Measurements from ENCODE around the gene TNF.

Gene TNF

DNA sequence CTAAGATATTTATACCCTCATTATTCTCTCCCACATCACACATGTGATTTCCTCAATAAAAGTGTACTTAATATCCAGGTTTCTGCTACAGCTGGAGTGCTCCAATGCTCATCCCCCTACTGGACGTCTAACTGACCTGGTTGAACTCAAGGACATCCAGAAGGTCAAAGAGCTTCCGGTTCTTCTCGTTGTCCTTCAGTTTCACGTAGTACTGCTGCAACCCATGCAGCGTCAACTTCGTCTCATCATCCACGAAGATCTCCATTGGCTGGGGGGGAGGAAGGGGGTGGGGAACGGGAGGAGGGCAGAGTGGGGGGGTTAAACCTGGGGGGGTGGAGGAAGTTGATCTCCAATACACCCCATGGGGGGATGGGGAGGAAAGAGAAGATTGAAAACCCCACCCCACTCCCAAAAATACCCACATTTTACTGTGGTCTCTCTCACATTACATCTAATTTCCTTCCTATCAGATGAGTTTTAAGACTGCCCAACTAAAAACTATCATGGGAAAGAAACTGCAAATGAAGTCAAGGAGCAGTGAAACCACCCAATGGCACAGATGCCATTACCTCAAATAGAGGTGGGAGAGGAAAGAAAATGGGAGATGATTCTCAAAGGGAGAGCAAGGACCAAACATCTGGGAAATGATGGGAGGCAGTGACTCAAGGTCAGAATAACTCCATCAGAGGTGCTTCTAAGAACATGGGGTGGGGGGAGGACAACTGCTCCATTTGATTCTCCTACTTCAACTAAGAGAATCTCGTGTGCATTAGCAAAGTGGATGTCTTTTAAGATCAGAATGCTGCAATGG, 42.5 kb upstream of the TNF start:
- FAIRE-seq (no peak), DNase-seq (ENCODE audit: insufficient read length, low spot score) (no peak)
- no peak for TF ChIP-seq PAX5 (IDR thresholded peaks at IDR 0.05; ENCODE audit: insufficient read depth, low read length, severe bottlenecking)
- TF ChIP-seq POLR2AphosphoS5 (IDR thresholded peaks at IDR 0.05; ENCODE audit: low read depth, low read length), result peak; percentile 9; the same call in 1 of the 2 replicates
- no peak for TF ChIP-seq SPI1 (IDR thresholded peaks at IDR 0.05; ENCODE audit: low read depth, low read length)
- TF ChIP-seq POU2F2 (IDR thresholded peaks at IDR 0.05; ENCODE audit: low read depth, low read length), result no peak
- TF ChIP-seq TAF1 (IDR thresholded peaks at IDR 0.05; ENCODE audit: low read depth, low read length), result no peak
- TF ChIP-seq POLR2A (IDR thresholded peaks at IDR 0.05; ENCODE audit: low read depth, low read length), result peak; percentile 26

DNA sequence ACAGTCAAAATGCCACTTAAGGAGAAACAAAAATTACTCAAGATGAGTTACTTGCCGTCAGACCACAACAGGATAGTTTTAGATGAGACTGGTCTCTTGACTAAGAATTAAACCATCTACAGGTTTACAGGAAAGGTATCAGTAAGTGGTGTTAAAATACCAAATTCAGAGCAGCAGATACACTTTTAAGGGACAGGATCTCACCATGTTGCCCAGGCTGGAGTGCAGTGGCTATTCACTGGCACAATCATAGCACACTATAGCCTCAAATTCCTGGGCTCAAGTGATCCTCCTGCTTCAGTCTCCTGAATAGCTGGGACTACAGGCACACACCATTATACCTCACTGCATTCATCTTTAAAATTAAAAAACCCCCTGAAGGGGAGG, 41.9 kb upstream of the TNF start:
- DNase-seq (ENCODE audit: insufficient read length, low spot score), result no peak
- TF ChIP-seq POU2F2 (IDR thresholded peaks at IDR 0.05; ENCODE audit: low read depth, low read length) (no peak), SPI1 (IDR thresholded peaks at IDR 0.05; ENCODE audit: low read depth, low read length) (no peak), POLR2AphosphoS5 (IDR thresholded peaks at IDR 0.05; ENCODE audit: low read depth, low read length) (no peak), PAX5 (IDR thresholded peaks at IDR 0.05; ENCODE audit: insufficient read depth, low read length, severe bottlenecking) (no peak), TAF1 (IDR thresholded peaks at IDR 0.05; ENCODE audit: low read depth, low read length) (no peak), POLR2A (IDR thresholded peaks at IDR 0.05; ENCODE audit: low read depth, low read length) (no peak)
- FAIRE-seq, result no peak

DNA sequence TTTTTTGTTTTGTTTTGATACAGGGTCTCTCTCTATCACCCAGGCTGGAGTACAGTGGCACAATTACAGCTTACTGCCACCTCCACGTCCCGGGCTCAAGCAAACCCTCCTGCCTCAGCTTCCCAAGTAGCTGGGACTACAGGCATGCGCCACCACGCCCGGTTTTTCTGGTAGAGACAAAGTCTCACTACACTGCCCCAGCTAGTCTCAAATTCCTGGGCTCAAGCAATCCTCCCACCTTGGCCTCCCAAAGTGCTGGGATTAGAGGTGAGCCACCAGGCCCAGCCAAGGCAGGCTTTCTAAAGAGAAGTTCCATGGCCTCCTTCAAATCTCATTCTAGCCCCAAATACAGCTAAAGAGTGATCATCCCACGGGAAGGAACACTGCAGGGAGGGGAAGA, 41.4 kb upstream of the TNF start:
- no peak for DNase-seq (ENCODE audit: insufficient read length, low spot score)
- peak; percentile 29; the same call in 1 of the 2 replicates for TF ChIP-seq POLR2A (IDR thresholded peaks at IDR 0.05; ENCODE audit: low read depth, low read length)
- TF ChIP-seq POLR2AphosphoS5 (IDR thresholded peaks at IDR 0.05; ENCODE audit: low read depth, low read length), result 0 out of 2 replicates have a peak, but pooled peaks have one; percentile 38
- no peak for TF ChIP-seq SPI1 (IDR thresholded peaks at IDR 0.05; ENCODE audit: low read depth, low read length)
- TF ChIP-seq PAX5 (IDR thresholded peaks at IDR 0.05; ENCODE audit: insufficient read depth, low read length, severe bottlenecking), result no peak
- no peak for FAIRE-seq

DNA sequence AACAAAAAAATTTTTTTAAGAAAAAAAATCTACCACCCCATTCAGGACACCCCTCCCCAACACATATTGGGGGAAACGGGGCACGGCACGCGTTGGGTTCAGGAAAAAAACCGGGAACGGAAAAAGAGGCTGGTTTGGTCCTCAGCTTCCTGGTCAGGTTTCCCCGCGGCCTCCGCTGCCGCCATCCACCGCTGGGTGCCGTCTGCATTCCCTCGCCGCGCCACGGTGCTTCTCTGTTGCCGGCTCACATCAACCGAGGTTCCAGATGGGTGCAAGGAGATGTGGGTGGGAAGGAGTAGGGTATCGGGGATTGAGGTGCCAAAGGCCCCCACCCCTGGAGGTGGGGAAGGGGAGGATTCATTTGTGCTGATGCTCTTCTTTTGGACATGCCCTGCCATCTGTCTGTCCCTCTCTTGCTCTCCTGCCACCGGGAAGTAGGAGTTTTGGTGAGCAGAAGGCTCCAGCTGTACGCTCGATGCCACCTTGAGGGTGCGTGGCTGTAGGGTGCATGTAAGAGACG, 40.8 kb upstream of the TNF start:
- FAIRE-seq (no peak), DNase-seq (ENCODE audit: insufficient read length, low spot score) (no peak)
- no peak for TF ChIP-seq PAX5 (IDR thresholded peaks at IDR 0.05; ENCODE audit: insufficient read depth, low read length, severe bottlenecking)
- no peak for TF ChIP-seq POLR2AphosphoS5 (IDR thresholded peaks at IDR 0.05; ENCODE audit: low read depth, low read length)
- no peak for TF ChIP-seq POU2F2 (IDR thresholded peaks at IDR 0.05; ENCODE audit: low read depth, low read length)
- TF ChIP-seq POLR2A (IDR thresholded peaks at IDR 0.05; ENCODE audit: low read depth, low read length), result no peak
- TF ChIP-seq SPI1 (IDR thresholded peaks at IDR 0.05; ENCODE audit: low read depth, low read length), result no peak
- no peak for TF ChIP-seq TAF1 (IDR thresholded peaks at IDR 0.05; ENCODE audit: low read depth, low read length)

DNA sequence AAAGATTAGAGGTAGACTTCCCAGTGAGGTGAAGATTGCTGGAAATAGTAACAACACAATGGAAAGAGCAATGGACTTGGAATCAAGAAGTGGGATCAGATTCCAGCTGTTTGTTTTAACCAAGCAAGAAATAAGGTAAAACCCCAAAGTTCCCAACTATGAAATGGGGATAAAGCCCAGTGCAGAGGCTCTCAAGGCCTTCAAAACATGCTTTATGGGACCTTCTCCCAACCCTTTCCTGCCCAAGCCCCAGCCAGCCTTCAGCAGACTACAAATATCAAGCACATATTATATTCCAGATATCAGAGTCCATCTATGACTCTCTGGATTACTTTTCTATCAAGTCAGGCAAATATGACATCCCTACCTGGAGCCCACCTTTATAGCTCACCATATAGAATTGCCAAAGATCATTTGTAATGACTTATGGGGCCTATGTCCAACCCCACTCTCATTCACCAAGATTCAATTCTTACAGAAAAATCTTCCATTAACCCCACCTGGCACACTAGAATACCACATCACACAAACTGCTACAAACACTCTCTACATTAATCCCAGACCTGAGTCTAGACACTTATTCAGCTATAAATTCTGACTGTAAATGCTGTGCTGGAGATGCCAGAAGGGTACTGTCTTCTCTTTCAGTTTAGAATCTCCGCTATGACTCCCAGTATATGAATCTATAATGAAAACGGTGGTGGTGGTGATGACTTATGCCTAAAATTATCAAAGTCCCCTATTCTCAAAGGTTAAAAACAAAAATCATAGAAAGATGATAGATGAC, 39.6 kb upstream of the TNF start:
- TF ChIP-seq POLR2AphosphoS5 (IDR thresholded peaks at IDR 0.05; ENCODE audit: low read depth, low read length) (no peak), SPI1 (IDR thresholded peaks at IDR 0.05; ENCODE audit: low read depth, low read length) (no peak), POU2F2 (IDR thresholded peaks at IDR 0.05; ENCODE audit: low read depth, low read length) (no peak), TAF1 (IDR thresholded peaks at IDR 0.05; ENCODE audit: low read depth, low read length) (no peak), POLR2A (IDR thresholded peaks at IDR 0.05; ENCODE audit: low read depth, low read length) (no peak; the same call in 1 of the 2 replicates), PAX5 (IDR thresholded peaks at IDR 0.05; ENCODE audit: insufficient read depth, low read length, severe bottlenecking) (no peak)
- FAIRE-seq (no peak), DNase-seq (ENCODE audit: insufficient read length, low spot score) (no peak)

DNA sequence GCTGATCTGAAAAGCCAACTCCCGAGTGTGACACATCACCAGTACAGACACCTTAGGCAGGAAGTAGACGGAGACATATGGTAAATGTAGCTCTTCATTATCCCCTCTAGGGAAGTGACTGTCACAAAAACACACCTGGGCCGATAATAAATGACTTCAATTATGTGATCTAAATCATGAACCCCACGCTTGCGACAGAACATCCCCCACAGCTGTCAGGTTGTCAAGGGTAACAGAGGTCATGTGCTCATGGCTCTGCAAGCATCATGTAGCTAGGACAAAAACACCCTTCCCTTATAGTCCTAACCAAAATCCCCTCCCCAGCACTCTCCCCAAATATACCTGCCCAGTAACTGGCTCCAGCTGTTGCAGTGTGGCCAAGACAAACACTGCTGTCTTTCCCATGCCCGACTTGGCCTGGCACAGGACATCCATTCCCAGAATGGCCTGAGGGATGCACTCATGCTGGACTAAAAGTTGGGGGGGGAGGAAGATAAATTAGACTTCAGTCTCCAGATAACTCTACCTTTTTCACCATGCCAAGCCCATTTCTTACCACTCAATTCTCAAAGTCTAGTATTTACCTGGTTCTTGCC, 36.5 kb upstream of the TNF start:
- FAIRE-seq (no peak), DNase-seq (ENCODE audit: insufficient read length, low spot score) (no peak)
- TF ChIP-seq POLR2AphosphoS5 (IDR thresholded peaks at IDR 0.05; ENCODE audit: low read depth, low read length), result no peak
- no peak; the same call in 1 of the 2 replicates for TF ChIP-seq POU2F2 (IDR thresholded peaks at IDR 0.05; ENCODE audit: low read depth, low read length)
- no peak for TF ChIP-seq POLR2A (IDR thresholded peaks at IDR 0.05; ENCODE audit: low read depth, low read length)
- no peak for TF ChIP-seq TAF1 (IDR thresholded peaks at IDR 0.05; ENCODE audit: low read depth, low read length)
- no peak for TF ChIP-seq SPI1 (IDR thresholded peaks at IDR 0.05; ENCODE audit: low read depth, low read length)

DNA sequence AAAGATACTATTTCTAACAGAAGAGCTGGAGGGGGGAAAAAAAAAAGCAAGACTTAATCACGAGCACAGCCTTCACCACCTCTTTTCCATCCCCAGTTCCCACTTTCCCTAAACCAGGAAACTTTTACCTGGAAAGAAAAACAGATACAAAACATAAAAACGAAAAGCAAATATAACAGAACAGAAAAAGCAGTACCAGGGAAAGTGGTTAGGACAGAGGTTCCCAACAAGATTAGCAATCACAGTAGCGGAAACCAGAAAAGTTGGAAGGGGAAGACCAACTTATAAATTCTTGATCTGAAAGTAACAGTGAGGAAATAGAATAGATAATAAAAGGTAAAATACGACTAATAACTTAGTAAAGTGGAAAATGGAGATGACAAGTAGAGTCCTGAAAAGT, 34.7 kb upstream of the TNF start:
- DNase-seq (ENCODE audit: insufficient read length, low spot score) (no peak), FAIRE-seq (no peak)
- TF ChIP-seq POU2F2 (IDR thresholded peaks at IDR 0.05; ENCODE audit: low read depth, low read length) (no peak), PAX5 (IDR thresholded peaks at IDR 0.05; ENCODE audit: insufficient read depth, low read length, severe bottlenecking) (no peak), POLR2AphosphoS5 (IDR thresholded peaks at IDR 0.05; ENCODE audit: low read depth, low read length) (no peak), POLR2A (IDR thresholded peaks at IDR 0.05; ENCODE audit: low read depth, low read length) (no peak), SPI1 (IDR thresholded peaks at IDR 0.05; ENCODE audit: low read depth, low read length) (no peak), TAF1 (IDR thresholded peaks at IDR 0.05; ENCODE audit: low read depth, low read length) (no peak)

DNA sequence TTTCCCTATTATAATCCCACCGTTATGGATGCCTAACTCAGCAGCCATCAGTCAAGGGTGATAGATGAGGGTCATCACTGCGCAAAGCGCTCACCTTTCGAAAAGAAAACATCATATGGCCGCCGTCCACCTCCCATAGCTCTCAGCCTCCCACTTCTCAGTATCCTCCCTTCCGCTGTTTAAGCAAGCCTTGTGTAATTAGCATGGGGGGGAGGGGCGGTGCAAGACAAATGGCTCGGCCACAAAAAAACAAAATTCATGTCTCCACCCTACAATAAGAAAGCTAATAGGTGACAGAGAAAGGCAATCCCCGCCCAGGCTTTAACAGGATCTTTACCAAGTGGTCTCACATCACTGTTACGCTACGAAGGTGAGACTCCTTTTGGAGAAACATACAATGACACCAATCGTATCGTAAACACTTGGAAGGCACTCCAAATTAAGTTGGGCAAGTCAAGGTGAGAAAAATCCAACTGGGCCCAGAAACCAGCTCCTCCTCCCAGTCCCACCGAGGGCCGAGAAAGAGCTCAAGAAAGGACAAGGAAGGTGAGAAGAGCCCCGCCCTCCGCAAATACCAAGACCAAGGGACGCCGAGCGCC, 34.2 kb upstream of the TNF start:
- no peak for DNase-seq (ENCODE audit: insufficient read length, low spot score)
- TF ChIP-seq PAX5 (IDR thresholded peaks at IDR 0.05; ENCODE audit: insufficient read depth, low read length, severe bottlenecking) (no peak), SPI1 (IDR thresholded peaks at IDR 0.05; ENCODE audit: low read depth, low read length) (no peak), POLR2A (IDR thresholded peaks at IDR 0.05; ENCODE audit: low read depth, low read length) (no peak), TAF1 (IDR thresholded peaks at IDR 0.05; ENCODE audit: low read depth, low read length) (no peak), POU2F2 (IDR thresholded peaks at IDR 0.05; ENCODE audit: low read depth, low read length) (no peak), POLR2AphosphoS5 (IDR thresholded peaks at IDR 0.05; ENCODE audit: low read depth, low read length) (no peak)
- no peak for FAIRE-seq
